Neural progenitor cell (in vitro differentiated cells): ENCODE results near the gene KRTCAP2.

Source experiments
- EZH2 ChIP-seq: fragments of 200-600 bp; sonication (generic); IDR thresholded peaks from 2 replicates; pipeline ENCODE4 v1.6.1; 2017; ENCODE audit warnings: antibody characterized with exemption, mild to moderate bottlenecking, moderate library complexity
- EZH2phosphoT487 ChIP-seq: fragments of 200-600 bp; sonication (generic); IDR thresholded peaks from 2 replicates; pipeline ENCODE4 v1.6.1; 2017; ENCODE audit warnings: antibody characterized with exemption
- TF ChIP-seq, protein P1 (sequence below): fragments of 200-600 bp; sonication (generic); IDR thresholded peaks from 2 replicates; pipeline ENCODE4 v1.5.1; 2017; ENCODE audit warnings: antibody characterized with exemption, mild to moderate bottlenecking

GRCh38 chr1:155133799-155134281, 39.3 kb downstream of the KRTCAP2 start:
- TF ChIP-seq, protein P1, sequence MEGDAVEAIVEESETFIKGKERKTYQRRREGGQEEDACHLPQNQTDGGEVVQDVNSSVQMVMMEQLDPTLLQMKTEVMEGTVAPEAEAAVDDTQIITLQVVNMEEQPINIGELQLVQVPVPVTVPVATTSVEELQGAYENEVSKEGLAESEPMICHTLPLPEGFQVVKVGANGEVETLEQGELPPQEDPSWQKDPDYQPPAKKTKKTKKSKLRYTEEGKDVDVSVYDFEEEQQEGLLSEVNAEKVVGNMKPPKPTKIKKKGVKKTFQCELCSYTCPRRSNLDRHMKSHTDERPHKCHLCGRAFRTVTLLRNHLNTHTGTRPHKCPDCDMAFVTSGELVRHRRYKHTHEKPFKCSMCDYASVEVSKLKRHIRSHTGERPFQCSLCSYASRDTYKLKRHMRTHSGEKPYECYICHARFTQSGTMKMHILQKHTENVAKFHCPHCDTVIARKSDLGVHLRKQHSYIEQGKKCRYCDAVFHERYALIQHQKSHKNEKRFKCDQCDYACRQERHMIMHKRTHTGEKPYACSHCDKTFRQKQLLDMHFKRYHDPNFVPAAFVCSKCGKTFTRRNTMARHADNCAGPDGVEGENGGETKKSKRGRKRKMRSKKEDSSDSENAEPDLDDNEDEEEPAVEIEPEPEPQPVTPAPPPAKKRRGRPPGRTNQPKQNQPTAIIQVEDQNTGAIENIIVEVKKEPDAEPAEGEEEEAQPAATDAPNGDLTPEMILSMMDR, result no peak
- TF ChIP-seq EZH2phosphoT487 (no peak), EZH2 (no peak)
